Epithelial cell of prostate (primary cell): ENCODE results near the gene FAM107B.

Experiments
- DNase-seq: peaks from one replicate; pipeline ENCODE4 v3.0.0-alpha.2; 2011; ENCODE audit warnings: low read depth, low spot score
- H3K27ac ChIP-seq: fragments of 450-650 bp; 2 replicates; pipeline ENCODE4 v1.5.1; 2017; ENCODE audit warnings: mild to moderate bottlenecking

The FAM107B gene

DNA sequence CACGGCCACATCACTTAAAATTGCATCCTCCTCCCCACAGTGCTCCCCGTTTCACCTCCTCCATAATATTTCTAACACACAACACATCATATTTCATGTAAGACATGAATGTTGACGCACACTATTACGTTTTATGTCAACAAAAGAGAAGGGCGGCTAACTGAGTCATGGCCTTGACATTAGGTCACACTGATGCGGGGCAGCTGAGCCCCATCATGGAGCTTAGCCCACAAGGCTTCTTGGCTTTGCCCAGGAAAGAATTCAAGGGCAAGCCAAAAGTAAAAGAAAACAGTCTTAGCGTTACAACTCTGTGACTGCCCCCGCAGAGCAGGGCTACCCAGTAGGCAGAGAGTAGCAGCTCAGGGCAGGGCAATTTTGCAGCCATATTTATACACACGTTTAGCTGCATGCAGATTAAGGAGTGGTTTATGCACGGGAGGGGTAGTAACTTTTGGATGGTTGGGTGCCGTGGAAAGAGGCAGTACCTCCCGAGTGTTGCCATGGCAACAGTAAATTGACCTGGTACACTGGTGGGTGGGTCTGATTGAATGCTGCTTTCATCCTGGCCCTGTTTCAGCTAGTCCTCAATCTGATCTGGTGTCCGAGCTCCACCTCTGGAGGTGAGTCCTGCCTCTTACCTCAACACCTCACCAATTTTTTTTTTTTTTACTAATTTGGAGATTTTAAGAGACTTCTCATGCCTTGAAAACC, 287.8 kb downstream of the FAM107B start:
- no peak for DNase-seq
- H3K27ac ChIP-seq = no peak overlapping the region

GRCh38 chr10:14485986-14486385, 288.7 kb downstream of the FAM107B start:
- no peak overlapping the region for H3K27ac ChIP-seq
- no peak for DNase-seq

DNA sequence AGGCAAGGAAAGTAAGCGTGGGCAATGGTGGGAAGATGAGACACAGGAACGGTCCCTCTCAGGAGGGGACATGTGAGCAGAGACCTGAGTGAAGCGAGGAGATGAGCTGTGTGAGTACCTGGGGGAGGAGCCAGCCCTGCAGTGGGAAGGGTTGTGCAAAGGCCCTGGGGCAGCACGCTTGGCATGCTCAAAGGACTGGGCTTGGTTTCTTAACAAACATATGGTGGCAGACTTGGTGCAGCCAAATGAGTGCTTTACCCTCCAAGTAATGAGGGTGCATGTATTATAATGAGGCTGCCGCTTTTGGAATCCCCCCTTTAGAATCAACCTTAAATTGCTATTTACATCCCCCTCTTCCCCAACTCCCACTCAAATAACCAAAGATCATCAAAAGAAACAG, 291.3 kb downstream of the FAM107B start:
- no peak overlapping the region for H3K27ac ChIP-seq
- DNase-seq = no peak

DNA sequence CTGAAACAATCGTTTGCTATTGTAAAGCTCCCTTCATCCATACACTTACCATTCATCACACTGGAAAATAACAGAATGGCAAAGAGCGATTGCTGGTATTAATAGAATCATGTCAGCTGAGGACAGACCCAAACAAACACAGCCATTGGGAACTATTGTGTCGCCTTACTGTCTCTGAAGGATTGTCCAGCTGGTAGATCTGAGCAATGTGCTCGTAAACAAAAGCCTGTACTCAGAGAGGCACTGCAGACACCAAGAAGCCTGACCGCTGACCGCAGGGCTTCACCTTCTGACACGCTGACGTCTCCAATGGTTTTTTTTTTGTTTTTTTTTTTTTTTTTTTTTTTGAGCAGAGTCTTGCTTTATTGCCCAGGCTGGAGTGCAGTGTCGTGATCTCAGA, 292.9 kb downstream of the FAM107B start:
- H3K27ac ChIP-seq = no peak overlapping the region
- DNase-seq = no peak

- no peak overlapping the region for H3K27ac ChIP-seq
- DNase-seq = no peak
Measured at GRCh38 chr10:14481014-14481413, 293.7 kb downstream of the FAM107B start.

- DNase-seq = no peak
- H3K27ac ChIP-seq = no peak overlapping the region
Measured at GRCh38 chr10:14478604-14479003, 296.1 kb downstream of the FAM107B start.

- H3K27ac ChIP-seq = no peak overlapping the region
- no peak for DNase-seq
Measured at GRCh38 chr10:14478201-14478600, 296.5 kb downstream of the FAM107B start.

GRCh38 chr10:14477408-14477710, 297.3 kb downstream of the FAM107B start:
- no peak for DNase-seq
- H3K27ac ChIP-seq = no peak overlapping the region

DNA sequence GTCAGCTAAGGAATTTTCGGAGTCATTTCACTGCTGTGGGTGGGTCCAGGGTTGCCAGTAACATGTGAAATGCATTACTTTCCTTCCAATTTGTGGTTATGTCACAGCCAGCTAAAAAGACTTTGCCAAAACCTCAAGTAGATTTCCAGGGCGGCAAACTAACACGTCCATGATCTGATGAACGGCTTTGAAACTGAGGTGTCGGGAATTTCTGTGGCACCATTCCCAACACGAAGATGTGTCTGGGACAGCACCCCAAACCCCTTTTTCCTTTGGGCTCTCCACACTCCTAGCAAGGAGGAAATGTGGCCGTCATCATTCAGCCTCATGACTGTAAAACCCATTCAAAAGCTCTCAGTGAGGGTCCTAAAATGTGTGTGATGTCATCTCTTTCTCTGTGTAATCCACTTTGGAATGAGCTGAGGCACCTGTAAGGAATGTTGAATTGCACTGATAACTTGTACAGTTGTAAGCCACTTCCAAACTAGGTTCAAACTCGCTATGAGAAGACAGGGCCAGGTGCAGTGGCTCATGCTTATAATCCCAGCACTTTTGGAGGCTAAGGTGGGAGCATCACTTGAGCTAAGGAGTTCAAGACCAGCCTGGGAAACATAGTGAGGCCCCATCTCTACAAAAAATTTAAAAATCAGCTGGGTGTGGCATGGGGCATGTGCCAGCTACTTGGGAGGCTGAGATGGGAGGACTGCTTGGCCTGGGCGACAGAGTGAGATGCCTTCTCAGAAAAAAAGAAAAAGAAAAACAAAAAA, 297.9 kb downstream of the FAM107B start:
- no peak for DNase-seq
- H3K27ac ChIP-seq = no peak overlapping the region

DNA sequence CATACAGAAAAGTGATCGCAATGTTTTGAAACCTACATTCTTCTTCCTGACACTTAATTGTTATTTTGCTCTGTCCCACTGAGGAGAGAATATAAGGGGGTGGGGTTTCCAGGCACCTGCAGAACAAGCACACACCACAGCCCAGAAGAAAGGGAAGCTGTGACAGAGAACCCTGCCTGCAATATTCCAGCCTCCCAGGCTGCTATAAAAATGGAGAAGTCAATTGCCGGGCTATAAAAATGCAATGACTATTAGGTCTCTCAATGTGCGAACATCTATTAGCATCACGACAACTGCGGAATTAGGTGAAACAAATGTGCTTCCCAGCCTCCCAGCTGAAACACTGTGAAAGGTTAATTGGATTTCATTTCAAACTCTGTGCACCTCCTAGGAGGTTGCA, 298.7 kb downstream of the FAM107B start:
- no peak for DNase-seq
- no peak overlapping the region for H3K27ac ChIP-seq

DNA sequence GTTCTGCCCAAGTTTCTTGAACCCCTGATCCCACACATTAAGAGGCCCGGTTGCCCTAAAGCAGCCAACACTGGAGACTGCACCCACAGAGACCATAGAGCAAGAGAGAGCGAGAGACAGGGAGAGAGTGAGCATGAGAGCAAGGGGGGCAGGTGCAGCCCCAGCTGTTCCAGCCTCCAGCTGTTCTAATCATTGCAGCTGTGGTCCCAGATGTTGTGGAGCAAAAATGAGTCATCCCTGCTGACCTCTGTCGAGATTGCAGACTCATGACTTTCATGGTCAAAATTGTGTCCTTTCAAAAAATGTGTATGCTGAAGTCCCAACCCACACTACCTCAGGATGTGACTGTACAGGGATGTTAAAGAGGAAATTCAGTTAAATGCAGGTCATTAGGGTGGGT, 300.0 kb downstream of the FAM107B start:
- DNase-seq = no peak
- no peak overlapping the region for H3K27ac ChIP-seq

- H3K27ac ChIP-seq = no peak overlapping the region
- DNase-seq = no peak
Measured at GRCh38 chr10:14470920-14471319, 303.8 kb downstream of the FAM107B start.

DNA sequence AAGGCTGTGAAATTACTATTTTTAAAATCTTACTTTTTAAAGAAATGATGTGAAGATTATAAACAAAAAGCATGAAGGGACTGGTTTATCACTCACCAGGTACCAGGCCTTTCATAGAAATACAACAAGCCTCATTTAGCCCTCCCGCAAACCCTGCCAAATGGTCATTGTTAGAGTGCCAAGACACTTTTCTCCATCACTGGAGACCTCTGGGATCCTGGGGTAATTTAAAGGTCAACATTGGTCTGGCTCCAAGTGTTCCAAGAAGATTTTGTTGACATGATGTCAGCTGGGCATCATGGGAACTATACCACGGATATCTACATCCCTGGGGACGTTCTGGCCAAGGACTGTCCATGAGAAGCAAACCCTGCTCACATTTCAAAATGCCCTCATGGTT, 306.0 kb downstream of the FAM107B start:
- no peak for DNase-seq
- H3K27ac ChIP-seq = no peak overlapping the region
